Muscle layer of duodenum (tissue), 2 donors: ENCODE data around the gene EYA2.
"Not testable (repeated sequence)": the region's sequence is repeated elsewhere in the genome, so short reads cannot be mapped to it uniquely, and the experiment has no call there.

Experiments used
- H3K27ac ChIP-seq: one replicate; pipeline ENCODE4 v1.7.0; 2013; ENCODE audit warnings: mild to moderate bottlenecking, low read length
- H3K27me3 ChIP-seq: one replicate; pipeline ENCODE4 v1.7.0; 2013; ENCODE audit warnings: low read depth, mild to moderate bottlenecking, control low read depth, low read length
- H3K36me3 ChIP-seq, 2 donors: one replicate each; pipeline ENCODE4 v1.7.0; 2013; ENCODE audit warnings: low read length in 2 of 2, control low read depth in 1 of 2, mild to moderate bottlenecking in 1 of 2; ENCODE audit not compliant: insufficient read depth in 2 of 2, control insufficient read depth in 1 of 2
- H3K4me1 ChIP-seq, 2 donors: one replicate each; pipeline ENCODE4 v1.7.0; 2013; ENCODE audit warnings: low read length in 2 of 2, mild to moderate bottlenecking in 2 of 2, control low read depth in 1 of 2, moderate library complexity in 1 of 2; ENCODE audit not compliant: insufficient read depth in 2 of 2, control insufficient read depth in 1 of 2
- H3K4me3 ChIP-seq, 2 donors: one replicate each; pipeline ENCODE4 v1.7.0; 2013; ENCODE audit warnings: low read length in 2 of 2, low read depth in 1 of 2, mild to moderate bottlenecking in 1 of 2
- H3K9me3 ChIP-seq, 2 donors: one replicate each; pipeline ENCODE4 v1.7.0; 2013; ENCODE audit warnings: low read length in 2 of 2, control low read depth in 1 of 2, mild to moderate bottlenecking in 1 of 2; ENCODE audit not compliant: control insufficient read depth in 1 of 2
- donor health status: healthy.

The EYA2 gene

GRCh38 chr20:47191074-47191673 lies 296.5 kb downstream of the EYA2 start:
- Histone ChIP-seq H3K4me3 (no peak overlapping the region), H3K27me3 (no peaks in the 10 kb centered on the region), H3K27ac (no peak overlapping the region), H3K36me3 (no peaks in the 10 kb centered on the region), H3K4me1 (no peaks in the 10 kb centered on the region), H3K9me3 (peaks cover 0 to 5% of the 10 kb centered on the region in 2 donors)

DNA sequence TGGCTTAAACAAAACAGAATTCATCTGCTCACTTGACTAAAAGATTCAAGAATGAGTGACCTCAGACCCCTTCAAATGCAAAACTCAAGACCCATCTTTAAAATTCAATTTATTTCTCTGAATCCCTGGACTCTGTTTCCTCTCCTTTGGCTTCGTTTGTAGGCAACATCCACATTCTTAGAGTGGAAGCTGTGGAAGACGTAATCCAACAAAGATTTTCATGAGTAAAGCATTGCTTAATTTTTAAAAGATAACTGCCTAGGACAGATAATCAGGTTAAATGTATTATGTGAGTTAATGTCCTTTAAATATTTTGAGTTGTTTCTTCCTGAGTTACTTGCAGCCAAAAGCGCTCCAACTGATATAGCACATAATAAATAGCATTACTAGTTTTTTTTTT lies 297.3 kb downstream of the EYA2 start:
- Histone ChIP-seq H3K4me1 (no peaks in the 10 kb centered on the region), H3K27ac (no peak overlapping the region), H3K9me3 (peaks cover 0 to 5% of the 10 kb centered on the region in 2 donors), H3K4me3 (no peak overlapping the region), H3K36me3 (no peaks in the 10 kb centered on the region), H3K27me3 (no peaks in the 10 kb centered on the region)

- Histone ChIP-seq H3K27ac (no peak overlapping the region), H3K4me1 (no peaks in the 10 kb centered on the region), H3K27me3 (no peaks in the 10 kb centered on the region), H3K4me3 (no peak overlapping the region), H3K36me3 (no peaks in the 10 kb centered on the region), H3K9me3 (peaks cover 0 to 5% of the 10 kb centered on the region in 2 donors)
Observed at GRCh38 chr20:47195573-47195972, 300.9 kb downstream of the EYA2 start.

DNA sequence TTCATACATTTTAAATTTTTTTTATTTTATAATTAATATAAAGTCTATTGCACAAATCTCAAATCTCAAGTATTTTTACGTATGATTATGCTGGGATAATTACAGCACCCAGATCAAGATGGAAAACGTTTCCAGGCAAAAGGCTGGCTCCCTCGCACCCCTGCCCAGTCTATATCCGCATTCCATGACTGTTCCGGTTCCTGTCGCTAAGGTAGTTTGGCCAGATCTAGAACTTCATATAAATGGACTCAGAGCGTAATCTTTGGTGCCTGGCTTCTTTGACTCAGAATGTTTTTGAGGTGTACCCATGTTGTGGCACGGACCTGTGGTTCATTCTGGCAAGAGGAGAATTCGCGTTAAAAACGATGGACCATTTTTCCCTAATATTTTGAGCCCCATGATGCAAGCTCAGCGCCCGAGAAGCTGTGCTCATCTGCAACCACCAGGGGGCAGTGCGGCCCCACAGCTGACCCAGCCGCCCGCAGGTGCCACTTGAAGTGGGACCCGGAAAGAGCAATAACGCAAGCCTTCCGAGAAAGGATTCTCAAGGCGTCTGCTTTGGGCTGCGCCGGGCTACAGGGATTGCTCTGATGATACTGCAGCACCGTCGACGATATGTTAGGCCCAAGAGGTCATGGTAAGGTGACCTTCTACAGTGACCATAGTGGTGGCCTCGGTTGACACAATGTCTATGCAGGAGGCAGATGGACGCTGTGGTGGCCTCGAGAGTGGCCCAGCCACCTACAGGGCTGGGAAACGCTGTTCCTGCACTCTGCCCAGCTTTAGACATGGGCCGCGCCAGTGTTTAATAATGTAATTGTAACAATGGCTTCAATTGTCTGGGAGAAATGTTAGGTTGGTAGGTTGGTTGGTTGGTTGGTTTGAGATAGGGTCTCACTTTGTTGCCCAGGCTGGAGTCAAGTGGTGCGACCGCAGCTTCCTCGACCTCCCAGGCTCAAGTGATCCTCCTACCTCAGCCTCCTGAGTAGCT lies 301.7 kb downstream of the EYA2 start:
- peaks cover 0 to 5% of the 10 kb centered on the region in 2 donors for H3K9me3 ChIP-seq
- H3K36me3 ChIP-seq: no peaks in the 10 kb centered on the region
- no peak overlapping the region for H3K27ac ChIP-seq
- no peak overlapping the region for H3K4me3 ChIP-seq
- no peaks in the 10 kb centered on the region for H3K27me3 ChIP-seq
- H3K4me1 ChIP-seq: no peaks in the 10 kb centered on the region

DNA sequence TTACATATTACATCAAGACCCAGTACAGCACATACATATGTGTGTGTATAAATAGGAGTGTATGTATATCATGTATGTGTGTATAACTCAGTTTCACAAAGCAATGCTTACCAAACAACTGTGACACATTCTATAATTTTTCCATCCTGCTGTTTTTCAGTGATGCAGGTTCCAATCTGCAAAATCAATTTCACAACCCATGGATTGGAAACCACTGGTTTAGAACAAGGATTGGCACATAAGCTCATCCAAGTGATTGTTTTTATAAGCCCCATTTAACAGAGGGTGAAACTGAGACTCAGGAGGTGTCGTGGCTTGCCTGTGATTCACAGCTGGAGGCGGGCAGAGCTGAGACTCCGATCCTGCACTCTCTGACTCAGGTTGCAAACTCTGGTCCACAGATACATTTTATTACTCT lies 303.6 kb downstream of the EYA2 start:
- H3K4me3 ChIP-seq: no peak overlapping the region

DNA sequence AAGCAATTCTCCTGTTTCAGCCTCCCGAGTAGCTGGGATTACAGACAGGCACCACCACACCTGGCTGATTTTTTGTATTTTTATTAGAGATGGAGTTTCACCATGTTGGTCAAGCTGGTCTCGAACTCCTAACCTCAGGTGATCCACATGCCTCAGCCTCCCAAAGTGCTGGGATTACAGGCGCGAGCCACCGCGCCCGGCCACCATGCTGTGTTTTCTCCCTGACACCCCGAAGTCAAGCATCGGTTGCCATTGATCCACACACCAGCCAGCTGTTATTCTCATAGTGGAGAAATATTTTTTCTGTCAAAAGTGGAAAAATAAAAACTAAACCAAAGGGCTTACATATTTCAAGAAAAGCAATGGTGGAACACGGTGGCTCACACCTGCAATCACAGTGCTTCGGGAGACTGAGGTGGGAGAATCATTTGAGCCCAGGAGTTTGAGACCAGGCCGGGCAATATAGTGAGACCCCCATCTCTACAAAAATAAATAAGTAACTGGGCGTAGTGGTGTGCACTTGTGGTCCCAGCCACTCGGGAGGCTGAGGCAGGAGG lies 304.4 kb downstream of the EYA2 start:
- Histone ChIP-seq H3K36me3 (no peaks in the 10 kb centered on the region), H3K4me1 (no peaks in the 10 kb centered on the region), H3K9me3 (no peaks in the 10 kb centered on the region), H3K27me3 (no peaks in the 10 kb centered on the region), H3K27ac (no peak overlapping the region), H3K4me3 (no peak overlapping the region)

More for the DNA sequence above, 303.6 kb downstream of the EYA2 start:
- H3K4me1 ChIP-seq: no peaks in the 10 kb centered on the region
- no peak overlapping the region for H3K27ac ChIP-seq
- H3K36me3 ChIP-seq: no peaks in the 10 kb centered on the region
- H3K9me3 ChIP-seq: no peaks in the 10 kb centered on the region
- no peaks in the 10 kb centered on the region for H3K27me3 ChIP-seq

GRCh38 chr20:47201074-47201730 lies 306.6 kb downstream of the EYA2 start:
- Histone ChIP-seq H3K9me3 (no peaks in the 10 kb centered on the region), H3K4me1 (no peaks in the 10 kb centered on the region), H3K27ac (no peak overlapping the region)

DNA sequence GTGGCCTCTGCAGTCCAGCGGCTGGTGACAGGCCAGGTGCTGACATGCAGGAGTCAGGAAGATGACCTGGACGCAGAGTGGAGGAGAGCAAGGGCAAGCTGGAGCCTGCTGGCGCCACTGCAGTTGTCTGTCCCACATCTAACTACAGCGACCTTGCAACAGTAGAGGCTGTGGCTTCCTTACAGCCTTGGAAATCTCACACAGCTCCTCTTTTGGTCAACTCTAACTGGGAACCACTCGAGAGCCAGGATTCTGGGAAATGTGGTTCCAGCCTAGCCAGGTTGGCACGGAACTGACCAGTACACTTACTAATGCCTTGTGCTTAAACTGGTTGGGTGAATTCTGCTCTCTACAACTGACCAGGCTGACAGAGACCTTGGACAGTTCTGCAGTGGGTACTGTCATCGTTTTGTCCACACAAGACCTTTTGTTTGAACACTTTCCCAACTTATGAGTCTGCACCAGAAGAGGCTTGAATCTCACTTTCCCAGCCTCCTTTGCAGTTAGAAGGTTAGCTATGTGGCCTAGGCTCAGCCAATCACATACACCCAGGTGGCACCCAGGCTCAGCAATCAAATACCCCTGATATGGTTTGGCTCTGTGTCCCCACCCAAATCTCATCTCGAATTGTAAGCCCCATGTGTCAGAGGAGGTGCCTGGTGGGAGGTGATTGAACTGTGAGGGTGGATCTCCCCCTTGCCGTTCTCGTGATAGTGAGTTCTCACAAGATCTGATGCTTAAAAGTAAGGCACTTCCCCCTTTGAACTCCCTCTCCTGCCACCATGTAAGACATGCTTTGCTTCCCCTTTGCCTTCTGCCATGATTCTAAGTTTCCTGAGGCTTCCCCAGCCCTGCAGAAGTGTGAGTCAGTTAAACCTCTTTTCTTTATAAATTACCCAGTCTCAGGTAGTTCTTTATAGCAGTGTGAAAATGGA lies 308.4 kb downstream of the EYA2 start:
- Histone ChIP-seq H3K4me1 (no peaks in the 10 kb centered on the region), H3K27me3 (no peaks in the 10 kb centered on the region), H3K27ac (no peak overlapping the region), H3K4me3 (no peak overlapping the region), H3K9me3 (no peaks in the 10 kb centered on the region), H3K36me3 (no peaks in the 10 kb centered on the region)

More at GRCh38 chr20:47201074-47201730, 306.6 kb downstream of the EYA2 start:
- Histone ChIP-seq H3K27me3 (no peaks in the 10 kb centered on the region), H3K4me3 (no peak overlapping the region), H3K36me3 (no peaks in the 10 kb centered on the region)

- Histone ChIP-seq H3K36me3 (peaks cover 0 to 7% of the 10 kb centered on the region in 2 donors), H3K27ac (no peak overlapping the region), H3K4me3 (no peak overlapping the region), H3K9me3 (no peaks in the 10 kb centered on the region), H3K4me1 (no peaks in the 10 kb centered on the region), H3K27me3 (no peaks in the 10 kb centered on the region)
Observed at GRCh38 chr20:47204008-47204849, 309.6 kb downstream of the EYA2 start.

DNA sequence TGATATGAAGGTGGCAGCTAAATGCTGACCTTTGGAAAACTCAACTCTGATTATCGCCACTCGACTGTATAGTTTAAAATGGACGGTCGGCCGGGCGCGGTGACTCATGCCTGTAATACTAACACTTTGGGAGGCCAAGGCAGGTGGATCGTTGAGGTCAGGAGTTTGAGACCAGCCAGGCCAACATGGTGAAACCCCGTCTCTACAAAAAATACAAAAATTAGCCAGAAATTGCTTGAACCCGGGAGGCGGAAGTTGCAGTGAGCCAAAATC lies 310.1 kb downstream of the EYA2 start:
- not testable (repeated sequence) for H3K27me3 ChIP-seq
- peaks cover 5 to 12% of the 10 kb centered on the region in 2 donors for H3K36me3 ChIP-seq

More for the DNA sequence above, 310.1 kb downstream of the EYA2 start:
- not testable (repeated sequence) for H3K4me3 ChIP-seq, H3K4me1 ChIP-seq, H3K9me3 ChIP-seq, H3K27ac ChIP-seq
